GM19395 (cell line): ENCODE results near the gene PTRH1.
A peak's percentile ranks its signal among the peaks of the same experiment; 100 is the strongest.

Experiments used
- ATAC-seq: cut with Tn5 transposase; IDR thresholded peaks from one replicate; pipeline ENCODE4 v1.9.1; 2021; ENCODE audit warnings: mild to moderate bottlenecking, moderate library complexity; ENCODE audit not compliant: unreplicated experiment

The PTRH1 gene

GRCh38 chr9:127741831-127742434 lies 26.5 kb upstream of the PTRH1 start:
- ATAC-seq = no peak

GRCh38 chr9:127739614-127740330 lies 24.3 kb upstream of the PTRH1 start:
- no peak for ATAC-seq

GRCh38 chr9:127738666-127739065 lies 23.2 kb upstream of the PTRH1 start:
- no peak for ATAC-seq

- ATAC-seq = peak; percentile 8
These were observed 20.2 kb upstream of the PTRH1 start for GRCh38 chr9:127735530-127736185.

DNA sequence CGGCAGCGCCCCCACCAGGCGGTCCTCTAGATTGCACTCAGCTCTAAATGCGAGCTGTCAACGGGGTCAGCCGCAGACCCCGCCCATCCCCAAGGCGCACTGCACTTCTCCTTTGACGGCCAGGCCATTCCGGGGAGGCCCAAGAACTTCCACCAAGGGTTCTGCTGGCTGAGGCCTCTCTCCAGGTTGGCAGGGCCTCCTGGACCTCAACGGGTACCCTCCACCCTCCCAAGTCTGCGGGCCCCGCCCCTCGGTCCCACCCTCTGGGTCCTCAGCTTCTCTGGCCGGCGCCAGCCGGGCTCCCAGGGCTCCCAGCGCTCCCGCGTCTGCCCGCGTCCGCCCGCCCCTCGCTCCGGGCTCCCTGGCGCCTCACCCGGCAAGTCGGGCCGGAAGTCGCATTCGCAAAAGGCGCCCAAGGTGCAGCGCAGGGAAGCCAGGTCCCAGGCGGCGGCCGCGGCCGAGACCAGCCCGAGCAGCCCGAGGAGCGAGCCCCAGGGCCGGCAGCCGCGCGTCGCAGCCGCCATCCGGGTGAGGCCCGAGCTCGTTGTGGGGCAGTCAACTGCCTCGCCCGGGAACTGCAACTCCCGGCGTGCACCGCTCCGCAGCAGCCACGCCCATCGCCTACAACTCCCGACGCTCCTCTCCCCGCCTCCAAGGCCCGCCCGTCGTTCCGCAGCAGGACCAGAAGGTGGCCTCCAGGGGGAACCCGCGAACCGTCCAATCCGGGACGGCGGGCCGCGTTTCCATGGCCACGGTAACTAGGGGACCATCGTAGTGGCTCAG lies 19.5 kb upstream of the PTRH1 start, which contains the start of gene TOR2A:
Gene TOR2A, minus strand, starts transcription at position 548 of the 783 bp plus-strand sequence. Its CDS starts 24 bp downstream, at position 524.
- ATAC-seq = peak; percentile 86

- no peak for ATAC-seq
These were observed 18.8 kb upstream of the PTRH1 start for GRCh38 chr9:127734247-127734746.

GRCh38 chr9:127733614-127734013 lies 18.2 kb upstream of the PTRH1 start:
- ATAC-seq = no peak

DNA sequence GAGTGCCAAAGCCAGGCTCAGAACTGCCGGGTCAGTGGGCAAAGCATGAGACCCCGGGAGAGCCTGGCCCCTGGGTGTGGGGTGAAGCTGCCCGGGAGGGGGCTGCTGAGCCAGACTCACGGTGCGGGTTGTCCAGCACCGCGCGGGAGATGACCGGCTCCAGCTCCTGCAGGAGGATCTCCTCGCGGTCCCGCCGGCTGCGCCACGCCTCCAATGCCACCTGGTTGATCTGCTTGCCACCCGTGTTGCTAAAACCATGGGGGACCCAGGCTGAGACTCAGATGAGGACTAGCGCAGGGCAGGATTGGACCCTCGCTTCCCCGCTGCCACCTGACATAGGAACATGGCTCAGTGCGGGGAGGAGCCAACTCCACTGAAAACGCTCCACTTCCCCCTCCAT lies 17.0 kb upstream of the PTRH1 start:
- no peak for ATAC-seq

- no peak for ATAC-seq
These were observed 16.5 kb upstream of the PTRH1 start for GRCh38 chr9:127731938-127732337.

GRCh38 chr9:127730799-127731410 lies 15.4 kb upstream of the PTRH1 start:
- no peak for ATAC-seq

- ATAC-seq = no peak
These were observed 14.8 kb upstream of the PTRH1 start for GRCh38 chr9:127730262-127730661.

- ATAC-seq = no peak
These were observed 14.2 kb upstream of the PTRH1 start for GRCh38 chr9:127729522-127730256.

DNA sequence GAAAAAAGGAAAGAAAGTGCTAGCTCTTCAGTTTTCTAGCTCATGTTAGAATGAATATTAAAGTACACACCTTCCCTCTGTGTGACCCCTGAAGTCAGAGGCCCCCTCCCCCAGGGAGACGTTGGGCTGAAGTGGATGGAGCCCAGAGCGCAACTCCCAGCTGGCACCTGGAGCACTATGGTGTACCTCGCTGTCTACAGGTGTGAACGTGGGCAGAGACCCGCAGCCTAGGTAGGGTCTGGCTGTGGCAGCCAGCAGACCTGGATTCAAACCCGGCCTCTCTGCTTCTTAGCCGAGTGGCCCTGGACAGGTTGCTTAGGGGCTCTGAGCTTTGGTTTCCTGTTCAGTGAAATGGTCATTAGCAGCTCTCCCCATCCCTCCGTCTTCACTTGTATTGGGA lies 13.3 kb upstream of the PTRH1 start:
- no peak for ATAC-seq

DNA sequence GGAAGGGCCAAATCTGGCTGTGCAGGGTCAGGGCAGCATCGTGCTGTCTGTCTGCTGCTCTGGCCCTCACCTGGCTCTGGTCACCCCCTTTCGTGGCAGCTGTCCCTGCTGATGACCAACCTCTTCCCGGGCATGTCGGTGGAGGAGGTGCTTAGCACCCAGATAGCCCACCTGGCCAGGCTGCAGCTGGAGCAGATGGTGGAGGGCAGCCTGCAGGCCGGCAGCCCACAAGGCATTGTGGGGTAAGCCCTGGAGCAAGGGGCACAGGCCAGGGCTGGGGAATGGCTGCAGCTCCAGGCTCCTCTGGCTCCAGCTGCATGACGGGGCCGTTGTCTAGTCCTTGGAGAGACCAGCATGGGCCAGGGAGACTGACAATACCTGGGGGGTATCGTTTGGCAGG lies 11.4 kb upstream of the PTRH1 start:
- no peak for ATAC-seq

DNA sequence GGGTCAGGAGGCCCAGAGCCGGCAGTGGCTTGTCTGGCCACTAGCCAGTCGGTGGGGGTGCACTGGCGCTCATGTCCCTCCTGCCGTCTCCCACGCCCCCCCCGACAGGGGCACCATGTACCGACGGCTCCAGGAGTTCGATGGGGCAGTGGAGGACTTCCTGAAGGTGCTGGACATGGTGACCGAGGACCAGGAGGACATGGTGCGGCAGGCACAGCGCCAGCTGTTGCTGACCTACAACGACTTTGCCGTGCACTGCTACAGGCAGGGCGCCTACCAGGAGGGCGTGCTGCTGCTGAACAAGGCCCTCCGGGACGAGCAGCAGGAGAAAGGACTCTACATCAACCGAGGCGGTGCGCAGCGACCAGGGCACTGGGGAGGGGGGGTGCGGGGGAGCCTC lies 8.5 kb upstream of the PTRH1 start:
- no peak for ATAC-seq

- no peak for ATAC-seq
These were observed 8.0 kb upstream of the PTRH1 start for GRCh38 chr9:127723444-127723843.

DNA sequence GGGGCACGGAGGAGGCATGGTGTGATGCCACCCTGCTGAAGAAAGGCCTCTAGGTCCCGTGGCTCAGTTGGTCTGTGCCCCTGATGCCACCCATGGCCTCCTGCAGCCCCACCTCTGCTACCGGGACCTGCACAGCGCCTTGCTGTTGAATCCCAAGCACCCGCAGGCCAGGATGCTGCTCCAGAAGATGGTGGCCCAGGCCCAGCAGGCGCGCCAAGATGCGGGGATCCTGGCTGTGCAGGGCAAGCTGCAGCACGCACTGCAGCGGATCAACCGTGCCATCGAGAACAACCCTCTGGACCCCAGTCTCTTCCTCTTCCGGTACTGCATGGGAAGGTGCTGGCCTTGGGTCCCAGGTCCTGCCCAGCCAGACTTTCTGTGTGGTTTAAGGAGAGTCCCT lies 7.5 kb upstream of the PTRH1 start:
- ATAC-seq = no peak

DNA sequence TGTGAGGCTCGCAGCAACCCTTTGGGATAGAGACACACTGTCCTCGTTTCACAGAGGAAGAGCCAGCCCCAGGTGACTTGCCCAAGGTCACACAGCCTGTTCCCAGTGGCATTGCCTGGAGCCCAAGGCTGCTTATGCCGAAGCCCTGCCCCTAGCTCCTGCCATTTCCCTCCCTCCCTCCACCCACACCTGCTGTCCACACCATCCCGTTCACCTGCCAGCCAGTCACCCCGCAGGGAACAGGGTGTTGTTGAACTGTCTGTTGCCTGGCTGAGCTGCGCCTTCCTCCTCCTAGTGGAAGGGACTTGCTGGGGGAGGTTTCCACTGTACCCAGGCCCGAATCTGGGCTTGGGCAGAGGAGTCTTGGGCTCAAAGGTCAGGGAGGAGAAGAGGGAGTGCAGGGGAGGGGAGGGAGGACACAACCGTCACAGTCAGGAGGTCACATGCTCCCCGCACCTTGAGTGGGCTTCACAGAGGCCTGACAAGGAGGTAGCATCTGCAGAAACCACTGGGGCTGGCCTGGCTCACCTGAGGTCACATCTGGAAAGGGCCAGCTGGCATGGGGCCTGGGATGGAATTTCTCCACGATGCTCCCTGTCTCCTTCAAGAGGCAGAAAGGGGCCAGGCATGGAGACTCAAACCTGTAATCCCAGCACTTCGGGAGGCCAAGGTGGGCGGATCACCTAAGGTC lies 6.7 kb upstream of the PTRH1 start:
- no peak for ATAC-seq

GRCh38 chr9:127721391-127721821 lies 5.9 kb upstream of the PTRH1 start:
- no peak for ATAC-seq
